ENCODE results near the gene PPFIBP2. TPM values are rescaled to one million over a fixed set of nuclear protein-coding genes. Genes with fewer than 3 reads are reported as not detected.

The PPFIBP2 gene
- total RNA-seq, 3 donors from 2014 or later, result 32.3 to 56.1 (median 43.3) TPM

DNA sequence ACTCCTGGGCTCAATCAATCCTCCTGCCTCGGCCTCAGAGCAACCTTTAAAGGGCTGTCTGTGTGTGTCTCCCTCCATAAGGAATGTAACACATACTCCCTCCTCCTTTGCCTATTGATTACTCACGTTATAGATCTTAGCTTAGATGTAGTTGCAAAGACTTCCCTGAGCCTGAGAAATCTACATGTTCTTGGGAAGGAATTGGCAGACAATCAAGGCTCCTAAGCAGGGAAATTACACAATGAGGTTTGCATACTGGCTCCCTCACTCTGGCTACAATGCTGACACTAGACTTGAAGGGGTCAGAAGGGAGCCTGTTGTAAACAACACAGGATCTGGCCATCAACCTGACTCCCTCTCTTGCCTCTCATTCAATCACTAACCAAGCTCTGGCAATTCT, 33.7 kb upstream of the PPFIBP2 start:
- no peak overlapping the region for H3K4me3 ChIP-seq
- H3K36me3 ChIP-seq, result no peaks in the 10 kb centered on the region
- no peak overlapping the region for H3K27ac ChIP-seq
- intact Hi-C loops (cut with DNase I; ENCODE audit: low total_unique reads), result no loop called here
- no peaks in the 10 kb centered on the region for H3K9me3 ChIP-seq
- DNase-seq (ENCODE audit: low spot score in 2 of 2), result no peak
- no peaks in the 10 kb centered on the region for H3K27me3 ChIP-seq
- H3K4me1 ChIP-seq, result no peaks in the 10 kb centered on the region
- no peak for TF ChIP-seq POLR2AphosphoS5 (IDR thresholded peaks at IDR 0.05)
- no peak for TF ChIP-seq POLR2A (IDR thresholded peaks at IDR 0.05)
- TF ChIP-seq, protein P1, sequence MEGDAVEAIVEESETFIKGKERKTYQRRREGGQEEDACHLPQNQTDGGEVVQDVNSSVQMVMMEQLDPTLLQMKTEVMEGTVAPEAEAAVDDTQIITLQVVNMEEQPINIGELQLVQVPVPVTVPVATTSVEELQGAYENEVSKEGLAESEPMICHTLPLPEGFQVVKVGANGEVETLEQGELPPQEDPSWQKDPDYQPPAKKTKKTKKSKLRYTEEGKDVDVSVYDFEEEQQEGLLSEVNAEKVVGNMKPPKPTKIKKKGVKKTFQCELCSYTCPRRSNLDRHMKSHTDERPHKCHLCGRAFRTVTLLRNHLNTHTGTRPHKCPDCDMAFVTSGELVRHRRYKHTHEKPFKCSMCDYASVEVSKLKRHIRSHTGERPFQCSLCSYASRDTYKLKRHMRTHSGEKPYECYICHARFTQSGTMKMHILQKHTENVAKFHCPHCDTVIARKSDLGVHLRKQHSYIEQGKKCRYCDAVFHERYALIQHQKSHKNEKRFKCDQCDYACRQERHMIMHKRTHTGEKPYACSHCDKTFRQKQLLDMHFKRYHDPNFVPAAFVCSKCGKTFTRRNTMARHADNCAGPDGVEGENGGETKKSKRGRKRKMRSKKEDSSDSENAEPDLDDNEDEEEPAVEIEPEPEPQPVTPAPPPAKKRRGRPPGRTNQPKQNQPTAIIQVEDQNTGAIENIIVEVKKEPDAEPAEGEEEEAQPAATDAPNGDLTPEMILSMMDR (IDR thresholded peaks at IDR 0.05), result no peak

DNA sequence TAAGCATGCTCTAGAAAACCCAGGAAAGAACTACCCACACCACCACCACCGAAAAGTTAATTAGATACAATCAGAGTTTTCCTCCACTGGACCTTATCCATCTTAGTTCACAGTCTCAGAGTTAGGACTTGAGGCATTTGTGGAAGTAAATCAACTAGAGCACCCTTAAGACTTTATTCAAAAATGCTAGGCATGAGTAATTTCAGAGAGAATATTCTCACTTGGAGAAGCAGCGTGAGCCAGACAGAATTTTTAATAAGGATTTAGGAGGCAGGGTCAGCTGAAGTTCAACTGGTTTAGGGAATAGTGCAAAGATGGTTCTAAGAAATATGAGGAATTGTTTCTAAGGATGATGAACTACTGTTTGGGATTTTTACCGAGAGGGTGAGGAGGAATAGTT, 29.7 kb upstream of the PPFIBP2 start:
- intact Hi-C loops (cut with DNase I; ENCODE audit: low total_unique reads), result no loop called here
- TF ChIP-seq POLR2AphosphoS5 (IDR thresholded peaks at IDR 0.05) (no peak), POLR2A (IDR thresholded peaks at IDR 0.05) (no peak)
- TF ChIP-seq, protein P1 (IDR thresholded peaks at IDR 0.05), result no peak
- no peak overlapping the region for H3K4me3 ChIP-seq
- H3K9me3 ChIP-seq, result no peaks in the 10 kb centered on the region
- no peaks in the 10 kb centered on the region for H3K36me3 ChIP-seq
- no peaks in the 10 kb centered on the region for H3K27me3 ChIP-seq
- no peak for DNase-seq (ENCODE audit: low spot score in 2 of 2)
- no peak overlapping the region for H3K27ac ChIP-seq
- H3K4me1 ChIP-seq, result no peaks in the 10 kb centered on the region

DNA sequence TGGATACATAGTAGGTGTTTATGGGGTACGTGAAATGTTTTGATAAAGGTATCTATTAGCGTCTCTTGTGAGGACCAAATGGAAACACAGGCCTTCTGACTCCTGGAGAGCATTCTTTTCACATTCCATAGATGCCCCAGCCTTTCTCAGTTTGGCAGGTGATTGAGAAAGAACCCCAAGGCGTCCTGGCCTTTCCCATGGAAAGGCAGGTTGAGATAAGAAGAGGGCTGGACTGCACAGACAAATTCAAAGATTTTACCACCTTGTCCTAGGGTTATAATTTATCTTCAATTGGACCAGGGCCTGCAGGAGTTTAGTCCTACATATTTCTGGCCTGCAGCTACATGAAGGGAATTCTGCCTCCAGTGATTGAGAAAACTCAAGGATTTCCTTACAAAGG, 29.2 kb upstream of the PPFIBP2 start:
- intact Hi-C loops (cut with DNase I; ENCODE audit: low total_unique reads), result no loop called here
- Histone ChIP-seq H3K27ac (peak overlapping the region in 1 of 2 donors; percentile 79), H3K4me3 (peak overlapping the region in 1 of 3 donors; percentile 62), H3K36me3 (no peaks in the 10 kb centered on the region), H3K4me1 (no peaks in the 10 kb centered on the region), H3K9me3 (no peaks in the 10 kb centered on the region), H3K27me3 (no peaks in the 10 kb centered on the region)
- no peak for DNase-seq (ENCODE audit: low spot score in 2 of 2)
- TF ChIP-seq, protein P1 (IDR thresholded peaks at IDR 0.05), result no peak
- TF ChIP-seq POLR2AphosphoS5 (IDR thresholded peaks at IDR 0.05), result no peak
- no peak for TF ChIP-seq POLR2A (IDR thresholded peaks at IDR 0.05)

DNA sequence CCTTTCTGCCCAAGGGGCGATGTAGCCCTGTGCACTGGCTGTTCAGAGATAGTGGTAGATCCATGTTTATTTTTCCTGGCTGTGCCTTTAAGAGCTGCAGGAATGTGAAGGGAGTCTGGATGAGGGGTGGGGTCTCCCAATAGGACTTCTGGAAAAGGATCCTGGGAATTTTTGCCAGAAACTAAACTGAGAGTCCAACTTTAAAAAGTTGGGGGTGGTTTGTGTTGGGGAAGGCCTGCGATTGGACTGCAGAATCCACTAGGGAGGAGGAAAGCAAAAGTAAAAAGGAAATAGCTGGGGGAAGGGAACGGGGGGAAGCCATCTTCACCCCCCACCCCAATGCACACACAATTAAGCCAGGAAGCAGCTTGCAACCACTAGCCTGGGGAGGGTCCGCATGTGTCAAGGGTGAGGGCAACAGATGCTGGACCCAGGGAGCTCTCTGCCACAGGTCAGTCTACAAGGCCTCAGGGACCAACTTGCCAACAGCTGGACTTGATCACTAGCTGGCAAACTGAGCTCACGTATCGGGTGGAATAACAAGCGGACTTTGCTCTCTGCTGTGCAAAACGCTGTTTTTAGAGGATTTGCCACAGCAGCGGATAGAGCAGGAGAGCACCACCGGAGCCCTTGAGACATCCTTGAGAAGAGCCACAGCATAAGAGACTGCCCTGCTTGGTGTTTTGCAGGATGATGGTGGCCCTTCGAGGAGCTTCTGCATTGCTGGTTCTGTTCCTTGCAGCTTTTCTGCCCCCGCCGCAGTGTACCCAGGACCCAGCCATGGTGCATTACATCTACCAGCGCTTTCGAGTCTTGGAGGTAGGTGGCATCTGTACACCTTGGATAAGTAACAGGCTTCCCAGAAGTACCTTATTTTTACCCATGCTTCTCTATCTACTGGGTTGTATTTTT, 28.4 kb upstream of the PPFIBP2 start, which contains the start of gene OLFML1:
TSS of gene OLFML1 (plus strand) at position 321 of the 912 bp plus-strand sequence. CDS start at position 691, 370 bp downstream.
- Histone ChIP-seq H3K4me3 (peak within 1 kb of the TSS; percentile 44 to 62 (median 49)), H3K36me3 (no peaks in the 10 kb centered on the region), H3K9me3 (no peaks in the 10 kb centered on the region), H3K27ac (peak within 1 kb of the TSS in 1 of 2 donors; percentile 79), H3K27me3 (no peaks in the 10 kb centered on the region), H3K4me1 (no peaks in the 10 kb centered on the region)
- intact Hi-C loops (cut with DNase I; ENCODE audit: low total_unique reads), result no loop called here
- DNase-seq (ENCODE audit: low spot score in 2 of 2), result no peak
- TF ChIP-seq, protein P1 (IDR thresholded peaks at IDR 0.05), result no peak
- TF ChIP-seq POLR2AphosphoS5 (IDR thresholded peaks at IDR 0.05) (peak in 1 of 3 donors; percentile 40), POLR2A (IDR thresholded peaks at IDR 0.05) (no peak)

Data from breast epithelium (tissue), 4 donors.